Measurements from ENCODE around the gene ALS2CL. TPM values are rescaled to one million over a fixed set of nuclear protein-coding genes. Genes with fewer than 3 reads are reported as not detected.

Gene ALS2CL
- total and polyA plus RNA-seq, 2 donors (not counting 3 experiments of a cell fraction or from before 2014, with no cell fraction given): 7.8 to 10.1 TPM

DNA sequence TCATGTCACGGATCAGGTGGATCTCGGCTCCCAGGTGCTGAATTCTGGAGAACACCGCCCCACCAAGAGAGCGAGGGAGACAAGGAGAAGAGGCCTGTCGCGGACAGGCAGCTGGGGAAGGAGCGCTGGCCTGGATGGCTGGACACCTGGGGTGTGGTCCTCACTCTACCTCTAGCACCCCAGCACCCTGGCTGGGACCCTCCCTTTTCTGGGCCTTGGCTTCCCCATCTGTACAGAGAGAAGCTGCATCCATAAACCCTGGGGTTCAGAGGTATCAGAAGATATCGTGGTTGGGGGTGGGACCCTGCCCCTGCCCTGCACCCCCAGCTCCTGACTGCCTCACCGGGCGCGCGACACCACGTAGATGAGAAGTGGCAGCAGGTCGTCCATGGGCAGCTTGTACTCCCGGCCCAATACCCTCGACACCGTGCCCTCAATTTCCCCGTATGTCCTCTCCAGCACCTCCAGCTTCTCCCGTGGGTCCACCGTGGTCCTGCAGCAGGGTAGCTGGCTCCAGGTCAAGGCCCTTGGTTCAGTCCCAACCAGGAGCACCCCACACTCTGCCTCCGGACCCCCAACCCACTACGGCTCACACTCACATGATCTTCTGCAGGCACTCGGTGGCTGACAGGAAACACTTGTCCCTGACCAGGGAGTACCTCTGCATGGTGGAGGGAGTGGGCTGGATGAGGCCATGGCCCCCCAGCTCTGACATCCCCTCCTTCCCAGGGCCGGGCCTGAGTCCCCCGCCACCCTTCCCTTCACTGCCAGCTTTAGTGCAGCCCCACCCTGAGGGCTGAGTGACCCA, 21.7 kb downstream of the ALS2CL start:
- DNase-seq (ENCODE audit: low read depth, low spot score) (no peak), FAIRE-seq (no peak)
- BruUV-seq (replicated peaks): no TSS peak
- no peaks in the 10 kb centered on the region for H3K9me1 ChIP-seq (replicated peaks; ENCODE audit: control insufficient read depth, extremely low read depth, insufficient read depth, low read length)
- intact Hi-C loops (cut with micrococcal nuclease): no loop called here
- H3K27me3 ChIP-seq (ENCODE audit: control insufficient read depth in 2 of 2, insufficient read depth in 2 of 2, low read length in 2 of 2): no peaks in the 10 kb centered on the region
- TF ChIP-seq JUN (IDR thresholded peaks at IDR 0.05; ENCODE audit: borderline replicate concordance, insufficient read depth, insufficient read length, low read depth) (no peak), POLR2A (IDR thresholded peaks at IDR 0.05; ENCODE audit: low read depth, low read length) (no peak), MYC (IDR thresholded peaks at IDR 0.05; ENCODE audit: low read depth, low read length) (no peak), FOS (IDR thresholded peaks at IDR 0.05; ENCODE audit: borderline replicate concordance, insufficient read depth, low read length) (no peak), GATA2 (IDR thresholded peaks at IDR 0.05; ENCODE audit: insufficient read depth, insufficient read length, low read depth, low read length) (no peak), POLR2AphosphoS5 (IDR thresholded peaks at IDR 0.05; ENCODE audit: insufficient read depth, low read depth, low read length) (no peak), CTCF (IDR thresholded peaks at IDR 0.05; ENCODE audit: extremely low read depth in 1 of 2, insufficient read depth in 1 of 2, low read depth in 1 of 2, low read length in 2 of 2) (no peak), EZH2 (IDR thresholded peaks at IDR 0.05; ENCODE audit: borderline replicate concordance, low read depth, low read length, severe bottlenecking) (no peak)
- TF ChIP-seq, protein P1, sequence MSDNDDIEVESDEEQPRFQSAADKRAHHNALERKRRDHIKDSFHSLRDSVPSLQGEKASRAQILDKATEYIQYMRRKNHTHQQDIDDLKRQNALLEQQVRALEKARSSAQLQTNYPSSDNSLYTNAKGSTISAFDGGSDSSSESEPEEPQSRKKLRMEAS (IDR thresholded peaks at IDR 0.05; ENCODE audit: insufficient read depth, insufficient read length): no peak
- no peak overlapping the region for H3K4me2 ChIP-seq (ENCODE audit: insufficient read depth, low read length)
- H3K4me1 ChIP-seq (ENCODE audit: control insufficient read depth, extremely low read depth, insufficient read depth, low read length): no peaks in the 10 kb centered on the region
- H3K36me3 ChIP-seq (ENCODE audit: control insufficient read depth in 2 of 2, extremely low read depth in 1 of 2, insufficient read depth in 2 of 2, low read length in 2 of 2): no peaks in the 10 kb centered on the region
- POLR2A ChIA-PET: no interaction called here
- no peak overlapping the region for H3K4me3 ChIP-seq (replicated peaks in 1 of 3; ENCODE audit: insufficient read depth in 1 of 3, low read depth in 1 of 3, low read length in 3 of 3)
- H3K9ac ChIP-seq (replicated peaks; ENCODE audit: extremely low read depth, insufficient read depth, low read length): no peak overlapping the region
- no peak overlapping the region for H3K27ac ChIP-seq (ENCODE audit: insufficient read depth, low read depth, low read length)
- CTCF ChIA-PET: interaction anchor here (1.6 kb wide), 1 partner anchor 8 kb away, joined by 7 read pairs; no protein-coding TSS in a partner anchor
- H2AFZ ChIP-seq (ENCODE audit: low read depth, low read length): no peak overlapping the region
- H3K79me2 ChIP-seq (ENCODE audit: control insufficient read depth, insufficient read depth, low read length): no peaks in the 10 kb centered on the region
- dilution Hi-C loops (cut with MboI; ENCODE audit: extremely low pct_ligation_motif_present, low sequenced_read_pairs): no loop called here
- H4K20me1 ChIP-seq (replicated peaks; ENCODE audit: control insufficient read depth, extremely low read depth, insufficient read depth, low read length): no peaks in the 10 kb centered on the region
- no peaks in the 10 kb centered on the region for H3K9me3 ChIP-seq (replicated peaks; ENCODE audit: control insufficient read depth, insufficient read depth, low read length)

Measured in endothelial cell of umbilical vein (primary cell).